Activated CD8-positive, alpha-beta T cell treated with anti-CD3 and anti-CD28 coated beads for 36 hours (primary cell): ENCODE data around the gene CDC42EP3. TPM values are rescaled to one million over a fixed set of nuclear protein-coding genes. Genes with fewer than 3 reads are reported as not detected.

Source experiments
- ATAC-seq: fragments of 200-7000 bp; cut with Tn5 transposase; one replicate; pipeline ENCODE4 v1.10.0; 2021; ENCODE audit warnings: mild to moderate bottlenecking, moderate library complexity
- CTCF ChIA-PET: fragments of 350-600 bp; sonication (Branson Sonifier 250); formaldehyde crosslinking; loops from one replicate; lab custom pipeline; 2021; ENCODE audit warnings: antibody characterized with exemption; lab: Charles Lee
- POLR2A ChIA-PET: fragments of 350-600 bp; sonication (Branson Sonifier 250); formaldehyde crosslinking; loops from one replicate; lab custom pipeline; 2021; ENCODE audit warnings: antibody characterized with exemption; lab: Charles Lee
- DNase-seq: peaks from one replicate; pipeline ENCODE4 v3.0.0-alpha.2; 2020
- H3K27ac Mint-ChIP-seq: one replicate; pipeline ENCODE4 v1.8.0; 2021; ENCODE audit warnings: mild to moderate bottlenecking, mixed read lengths
- H3K27me3 Mint-ChIP-seq: one replicate; pipeline ENCODE4 v1.8.0; 2021; ENCODE audit warnings: mixed read lengths
- H3K36me3 Mint-ChIP-seq: one replicate; pipeline ENCODE4 v1.8.0; 2021; ENCODE audit warnings: low read depth, mixed read lengths
- H3K4me1 Mint-ChIP-seq: one replicate; pipeline ENCODE4 v1.8.0; 2021; ENCODE audit warnings: low read depth, mixed read lengths
- H3K4me3 Mint-ChIP-seq: one replicate; pipeline ENCODE4 v1.8.0; 2021; ENCODE audit warnings: mild to moderate bottlenecking, moderate library complexity, mixed read lengths
- H3K9me3 Mint-ChIP-seq: one replicate; pipeline ENCODE4 v1.8.0; 2021; ENCODE audit warnings: mixed read lengths
- CTCF ChIP-seq: fragments of 200-600 bp; IDR thresholded peaks from one replicate; pipeline ENCODE4 v1.8.0; 2022; ENCODE audit warnings: antibody characterized with exemption, mild to moderate bottlenecking
- intact Hi-C: fragments of 100-400 bp; cut with micrococcal nuclease; formaldehyde crosslinking; loops from one replicate; pipeline ENCODE4 v1.10.0; 2022
- total RNA-seq, 2 experiments: library from RNA; stranded (reverse); gene quantifications; one replicate each; pipeline ENCODE4 v1.2.3, GENCODE V29; 2021

Gene CDC42EP3
- total RNA-seq, 2 experiments from 2014 or later, result 18.8 to 22.6 TPM

- DNase-seq (no peak), ATAC-seq (no peak)
- Mint-ChIP-seq H3K27ac (peak overlapping the region; percentile 57), H3K4me3 (no peak overlapping the region), H3K9me3 (no peaks in the 10 kb centered on the region), H3K36me3 (no peaks in the 10 kb centered on the region), H3K27me3 (no peaks in the 10 kb centered on the region), H3K4me1 (peaks cover 80% of the 10 kb centered on the region)
- ChIA-PET CTCF (interaction anchor here (0.5 to 1.9 kb wide), 8 partner anchors 8 to 257 kb away, joined by 3 to 6 read pairs (median 4); no protein-coding TSS in a partner anchor), POLR2A (interaction anchor here (1.0 to 1.4 kb wide), 2 partner anchors 15 to 74 kb away, joined by 3 to 4 read pairs; no protein-coding TSS in a partner anchor)
- intact Hi-C loops, result no loop called here
- TF ChIP-seq CTCF, result no peak
Observed at GRCh38 chr2:37619959-37620300, 51.5 kb downstream of the CDC42EP3 start.

GRCh38 chr2:37619230-37619958 lies 52.0 kb downstream of the CDC42EP3 start:
- H3K27ac Mint-ChIP-seq, result peak overlapping the region; percentile 57
- ATAC-seq, result no peak
- no peak overlapping the region for H3K4me3 Mint-ChIP-seq
- TF ChIP-seq CTCF, result no peak
- intact Hi-C loops, result no loop called here
- no peaks in the 10 kb centered on the region for H3K9me3 Mint-ChIP-seq
- H3K4me1 Mint-ChIP-seq, result peaks cover 79% of the 10 kb centered on the region
- H3K36me3 Mint-ChIP-seq, result no peaks in the 10 kb centered on the region
- POLR2A ChIA-PET, result interaction anchor here (0.9 kb wide), 1 partner anchor 14 kb away, joined by 4 read pairs; no protein-coding TSS in a partner anchor
- DNase-seq, result no peak
- H3K27me3 Mint-ChIP-seq, result no peaks in the 10 kb centered on the region
- CTCF ChIA-PET, result interaction anchor here (0.5 to 1.2 kb wide), 5 partner anchors 9 to 31 kb away, joined by 3 to 5 read pairs (median 3); no protein-coding TSS in a partner anchor

- no peak overlapping the region for H3K4me3 Mint-ChIP-seq
- POLR2A ChIA-PET, result interaction anchor here (1.3 kb wide), 1 partner anchor 16 kb away, joined by 4 read pairs; no protein-coding TSS in a partner anchor
- no peak for ATAC-seq
Observed at GRCh38 chr2:37618326-37618725, 53.1 kb downstream of the CDC42EP3 start.

GRCh38 chr2:37617119-37617892 lies 54.1 kb downstream of the CDC42EP3 start:
- DNase-seq (peak; percentile 22), ATAC-seq (no peak)
- ChIA-PET CTCF (no interaction called here), POLR2A (interaction anchor here (0.8 to 1.3 kb wide), 3 partner anchors 17 to 255 kb away, joined by 3 to 4 read pairs (median 3); no protein-coding TSS in a partner anchor)
- no peaks in the 10 kb centered on the region for H3K9me3 Mint-ChIP-seq
- intact Hi-C loops, result no loop called here
- no peaks in the 10 kb centered on the region for H3K36me3 Mint-ChIP-seq
- H3K27ac Mint-ChIP-seq, result peak overlapping the region; percentile 64
- TF ChIP-seq CTCF, result no peak
- H3K4me3 Mint-ChIP-seq, result no peak overlapping the region
- no peaks in the 10 kb centered on the region for H3K27me3 Mint-ChIP-seq
- peaks cover 67% of the 10 kb centered on the region for H3K4me1 Mint-ChIP-seq

More at GRCh38 chr2:37618326-37618725, 53.1 kb downstream of the CDC42EP3 start:
- H3K9me3 Mint-ChIP-seq, result no peaks in the 10 kb centered on the region
- no peaks in the 10 kb centered on the region for H3K36me3 Mint-ChIP-seq
- no peak overlapping the region for H3K27ac Mint-ChIP-seq
- intact Hi-C loops, result no loop called here
- CTCF ChIA-PET, result interaction anchor here (1.0 kb wide), 1 partner anchor 273 kb away, joined by 3 read pairs; no protein-coding TSS in a partner anchor
- no peaks in the 10 kb centered on the region for H3K27me3 Mint-ChIP-seq
- no peak for DNase-seq
- peaks cover 73% of the 10 kb centered on the region for H3K4me1 Mint-ChIP-seq
- no peak for TF ChIP-seq CTCF
